Erythroblast (primary cell): ENCODE data around the gene AGRP.

ENCODE experiments used
- GATA1 ChIP-seq: IDR thresholded peaks from 2 replicates; pipeline ENCODE4 v1.6.1; 2011; ENCODE audit warnings: low read depth, mild to moderate bottlenecking, control low read depth, low read length, moderate library complexity
- POLR2A ChIP-seq: IDR thresholded peaks from 2 replicates; pipeline ENCODE4 v1.6.1; 2011; ENCODE audit warnings: mild to moderate bottlenecking, low read length

DNA sequence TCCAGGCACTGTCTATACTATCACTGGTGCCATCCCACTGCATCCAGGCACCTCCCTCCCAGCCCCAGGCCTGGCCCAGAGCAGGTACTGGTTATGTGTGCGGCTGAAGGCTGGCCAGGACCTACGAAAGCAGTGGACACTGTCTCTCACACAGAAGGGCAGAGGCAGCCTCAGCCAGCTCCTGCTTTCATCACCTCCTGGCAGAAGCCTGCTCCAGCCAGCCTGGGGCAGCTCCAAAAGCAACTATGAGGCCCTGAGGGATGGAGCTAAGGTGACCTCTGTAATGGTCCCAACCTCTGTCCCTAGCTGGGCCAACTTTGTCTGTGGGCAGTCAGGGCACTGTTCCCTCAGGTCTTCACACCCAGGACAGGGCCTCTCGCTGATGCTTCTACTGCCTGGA lies 33.6 kb downstream of the AGRP start:
- no peak for TF ChIP-seq POLR2A
- no peak for TF ChIP-seq GATA1
